Activated CD4-positive, alpha-beta T cell treated with anti-CD3 and anti-CD28 coated beads, Interleukin-2, amount 10 ng/mL, durations not matched to agents 24 days and 14 days (primary cell): ENCODE results near the gene JPH2. TPM values are rescaled to one million over a fixed set of nuclear protein-coding genes. Genes with fewer than 3 reads are reported as not detected.

ENCODE experiments used
- DNase-seq: peaks from one replicate; pipeline ENCODE4 v3.0.0; 2022
- H3K27ac Mint-ChIP-seq: one replicate; pipeline ENCODE4 v1.8.0; 2022; ENCODE audit warnings: mild to moderate bottlenecking, mixed read lengths
- H3K27me3 Mint-ChIP-seq: one replicate; pipeline ENCODE4 v1.8.0; 2022; ENCODE audit warnings: mixed read lengths
- H3K36me3 Mint-ChIP-seq: one replicate; pipeline ENCODE4 v1.8.0; 2022; ENCODE audit warnings: low read depth, mild to moderate bottlenecking, mixed read lengths
- H3K4me1 Mint-ChIP-seq: one replicate; pipeline ENCODE4 v1.8.0; 2021; ENCODE audit warnings: mixed read lengths
- H3K4me3 Mint-ChIP-seq: one replicate; pipeline ENCODE4 v1.8.0; 2022; ENCODE audit warnings: mild to moderate bottlenecking, moderate library complexity, mixed read lengths
- H3K9me3 Mint-ChIP-seq: one replicate; pipeline ENCODE4 v1.8.0; 2021; ENCODE audit warnings: mixed read lengths
- intact Hi-C: fragments of 100-400 bp; cut with micrococcal nuclease; formaldehyde crosslinking; loops from one replicate; pipeline ENCODE4 v1.15.1; 2023
- total RNA-seq: library from RNA; stranded (reverse); gene quantifications from 2 replicates; pipeline ENCODE4 v1.2.3, GENCODE V29; 2022

Gene JPH2
- total RNA-seq, 1 donor from 2014 or later, result 0.05 TPM

- no peaks in the 10 kb centered on the region for H3K36me3 Mint-ChIP-seq
- H3K27me3 Mint-ChIP-seq, result peaks cover 20% of the 10 kb centered on the region
- intact Hi-C loops, result no loop called here
- H3K4me3 Mint-ChIP-seq, result no peak overlapping the region
- H3K4me1 Mint-ChIP-seq, result peaks cover 9% of the 10 kb centered on the region
- no peaks in the 10 kb centered on the region for H3K9me3 Mint-ChIP-seq
- DNase-seq, result no peak
- no peak overlapping the region for H3K27ac Mint-ChIP-seq
Measured at GRCh38 chr20:44112889-44113617, 73.9 kb downstream of the JPH2 start.

GRCh38 chr20:44112456-44112855 lies 74.5 kb downstream of the JPH2 start:
- Mint-ChIP-seq H3K27ac (no peak overlapping the region), H3K9me3 (peaks cover 5% of the 10 kb centered on the region), H3K36me3 (no peaks in the 10 kb centered on the region), H3K4me3 (no peak overlapping the region), H3K4me1 (peaks cover 9% of the 10 kb centered on the region), H3K27me3 (peaks cover 20% of the 10 kb centered on the region)
- intact Hi-C loops, result no loop called here
- no peak for DNase-seq

- intact Hi-C loops, result no loop called here
- Mint-ChIP-seq H3K9me3 (peaks cover 11% of the 10 kb centered on the region), H3K4me3 (no peak overlapping the region), H3K4me1 (peaks cover 5% of the 10 kb centered on the region), H3K36me3 (no peaks in the 10 kb centered on the region), H3K27me3 (peaks cover 21% of the 10 kb centered on the region), H3K27ac (no peak overlapping the region)
- DNase-seq, result no peak
Measured at GRCh38 chr20:44111712-44112335, 75.2 kb downstream of the JPH2 start.

GRCh38 chr20:44110816-44111568 lies 76.0 kb downstream of the JPH2 start:
- Mint-ChIP-seq H3K27ac (no peak overlapping the region), H3K4me3 (no peak overlapping the region), H3K9me3 (peaks cover 17% of the 10 kb centered on the region), H3K4me1 (no peaks in the 10 kb centered on the region), H3K36me3 (no peaks in the 10 kb centered on the region), H3K27me3 (peaks cover 20% of the 10 kb centered on the region)
- no peak for DNase-seq
- intact Hi-C loops, result no loop called here

GRCh38 chr20:44109951-44110361 lies 77.0 kb downstream of the JPH2 start:
- DNase-seq, result no peak
- H3K27me3 Mint-ChIP-seq, result peaks cover 22% of the 10 kb centered on the region
- no peaks in the 10 kb centered on the region for H3K36me3 Mint-ChIP-seq
- intact Hi-C loops, result no loop called here
- no peaks in the 10 kb centered on the region for H3K4me1 Mint-ChIP-seq
- H3K4me3 Mint-ChIP-seq, result no peak overlapping the region
- H3K9me3 Mint-ChIP-seq, result peaks cover 17% of the 10 kb centered on the region
- H3K27ac Mint-ChIP-seq, result no peak overlapping the region

GRCh38 chr20:44106615-44107014 lies 80.4 kb downstream of the JPH2 start:
- no peaks in the 10 kb centered on the region for H3K36me3 Mint-ChIP-seq

GRCh38 chr20:44104798-44105517 lies 82.0 kb downstream of the JPH2 start:
- Mint-ChIP-seq H3K27ac (no peak overlapping the region), H3K9me3 (peaks cover 17% of the 10 kb centered on the region), H3K4me1 (no peaks in the 10 kb centered on the region), H3K36me3 (no peaks in the 10 kb centered on the region), H3K4me3 (no peak overlapping the region), H3K27me3 (peaks cover 54% of the 10 kb centered on the region)
- DNase-seq, result no peak
- intact Hi-C loops, result no loop called here

More at GRCh38 chr20:44106615-44107014, 80.4 kb downstream of the JPH2 start:
- peaks cover 40% of the 10 kb centered on the region for H3K27me3 Mint-ChIP-seq
- no peak overlapping the region for H3K4me3 Mint-ChIP-seq
- intact Hi-C loops, result no loop called here
- H3K4me1 Mint-ChIP-seq, result no peaks in the 10 kb centered on the region
- no peak overlapping the region for H3K27ac Mint-ChIP-seq
- peaks cover 17% of the 10 kb centered on the region for H3K9me3 Mint-ChIP-seq
- no peak for DNase-seq

GRCh38 chr20:44102582-44102981 lies 84.4 kb downstream of the JPH2 start:
- DNase-seq, result no peak
- intact Hi-C loops, result no loop called here
- Mint-ChIP-seq H3K36me3 (no peaks in the 10 kb centered on the region), H3K27ac (no peak overlapping the region), H3K4me1 (no peaks in the 10 kb centered on the region), H3K27me3 (peaks cover 57% of the 10 kb centered on the region), H3K9me3 (peaks cover 13% of the 10 kb centered on the region), H3K4me3 (no peak overlapping the region)

- Mint-ChIP-seq H3K27me3 (peaks cover 40% of the 10 kb centered on the region), H3K9me3 (no peaks in the 10 kb centered on the region), H3K4me3 (no peak overlapping the region), H3K27ac (no peak overlapping the region), H3K36me3 (no peaks in the 10 kb centered on the region), H3K4me1 (no peaks in the 10 kb centered on the region)
- no peak for DNase-seq
- intact Hi-C loops, result no loop called here
Measured at GRCh38 chr20:44099832-44100231, 87.2 kb downstream of the JPH2 start.

- Mint-ChIP-seq H3K4me3 (no peak overlapping the region), H3K9me3 (no peaks in the 10 kb centered on the region), H3K27ac (no peak overlapping the region), H3K36me3 (no peaks in the 10 kb centered on the region), H3K27me3 (peaks cover 36% of the 10 kb centered on the region), H3K4me1 (no peaks in the 10 kb centered on the region)
- intact Hi-C loops, result no loop called here
- DNase-seq, result no peak
Measured at GRCh38 chr20:44098657-44099056, 88.3 kb downstream of the JPH2 start.

- intact Hi-C loops, result no loop called here
- Mint-ChIP-seq H3K27ac (no peak overlapping the region), H3K36me3 (no peaks in the 10 kb centered on the region), H3K4me1 (no peaks in the 10 kb centered on the region), H3K9me3 (no peaks in the 10 kb centered on the region), H3K27me3 (peaks cover 33% of the 10 kb centered on the region), H3K4me3 (no peak overlapping the region)
- DNase-seq, result no peak
Measured at GRCh38 chr20:44098256-44098630, 88.7 kb downstream of the JPH2 start.

GRCh38 chr20:44097521-44098255 lies 89.3 kb downstream of the JPH2 start:
- Mint-ChIP-seq H3K4me3 (no peak overlapping the region), H3K27me3 (peaks cover 30% of the 10 kb centered on the region), H3K4me1 (peaks cover 2% of the 10 kb centered on the region), H3K27ac (no peak overlapping the region), H3K9me3 (no peaks in the 10 kb centered on the region), H3K36me3 (no peaks in the 10 kb centered on the region)
- DNase-seq, result no peak
- intact Hi-C loops, result no loop called here

- intact Hi-C loops, result no loop called here
- Mint-ChIP-seq H3K4me3 (no peak overlapping the region), H3K27ac (no peak overlapping the region), H3K9me3 (no peaks in the 10 kb centered on the region), H3K36me3 (no peaks in the 10 kb centered on the region), H3K4me1 (peaks cover 5% of the 10 kb centered on the region), H3K27me3 (peaks cover 16% of the 10 kb centered on the region)
- no peak for DNase-seq
Measured at GRCh38 chr20:44095831-44096230, 91.2 kb downstream of the JPH2 start.
